ENCODE measurements around the gene TCEAL9. TPM values are rescaled to one million over a fixed set of nuclear protein-coding genes. Genes with fewer than 3 reads are reported as not detected.
A peak's percentile ranks its signal among the peaks of the same experiment; 100 is the strongest.
"Not testable (repeated sequence)": the region's sequence is repeated elsewhere in the genome, so short reads cannot be mapped to it uniquely, and the experiment has no call there.

The TCEAL9 gene
- total RNA-seq, 1 donor from 2014 or later = 34.6 TPM

DNA sequence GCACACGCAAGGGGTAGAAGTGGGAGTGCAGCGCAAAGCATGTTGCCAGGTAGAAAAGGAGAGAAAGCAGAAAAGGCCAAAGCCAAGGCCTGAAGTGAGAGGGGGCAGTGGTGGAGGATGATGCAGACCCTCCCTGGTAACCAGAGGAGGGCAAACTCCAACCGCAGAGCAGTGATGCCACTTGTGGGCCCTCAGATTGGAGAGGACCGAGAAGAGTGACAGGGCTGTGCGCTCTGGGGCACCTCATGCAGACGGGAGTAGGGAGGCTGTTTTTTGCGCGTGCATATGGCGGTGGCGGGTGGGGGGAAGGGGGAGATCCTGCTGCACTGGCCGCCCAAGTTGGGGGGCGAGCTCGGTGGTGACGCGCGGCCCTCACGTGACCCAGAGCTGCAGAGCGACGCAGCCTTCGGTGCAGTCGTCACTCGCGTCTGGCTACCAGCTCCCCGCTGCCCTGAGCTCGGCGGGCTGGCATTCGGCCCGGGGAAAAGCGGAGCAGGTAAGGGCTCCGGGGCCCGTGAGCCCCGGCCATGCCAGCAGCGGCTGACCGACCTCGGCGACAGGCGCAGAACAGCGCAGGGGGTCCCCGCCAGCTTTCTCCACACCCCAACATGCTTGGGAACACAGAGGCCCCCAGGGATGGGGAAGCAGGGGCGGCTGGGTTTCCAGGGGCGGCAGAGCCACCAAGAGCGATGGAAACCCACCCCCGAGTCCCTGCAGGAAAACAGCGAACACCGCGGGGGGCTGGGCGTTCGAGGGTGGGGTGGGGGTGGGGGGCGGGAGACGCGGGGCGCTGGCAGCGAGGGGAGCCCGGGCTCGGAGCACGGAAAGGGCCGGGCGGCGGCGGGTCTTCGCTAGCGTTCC, 20.0 kb downstream of the TCEAL9 start, which contains the start of gene BEX3:
Gene BEX3, plus strand, starts transcription at position 421 of the 861 bp plus-strand sequence. CDS start 984 bp downstream, outside the sequence.
- H3K27me3 ChIP-seq (ENCODE audit: low read depth) = no peaks in the 10 kb centered on the region
- H3K9me3 ChIP-seq = no peaks in the 10 kb centered on the region
- intact Hi-C loops (cut with DNase I) = no loop called here
- peak within 1 kb of the TSS; percentile 64 for H3K4me3 ChIP-seq
- no peaks in the 10 kb centered on the region for H3K4me1 ChIP-seq
- TF ChIP-seq, protein P1, sequence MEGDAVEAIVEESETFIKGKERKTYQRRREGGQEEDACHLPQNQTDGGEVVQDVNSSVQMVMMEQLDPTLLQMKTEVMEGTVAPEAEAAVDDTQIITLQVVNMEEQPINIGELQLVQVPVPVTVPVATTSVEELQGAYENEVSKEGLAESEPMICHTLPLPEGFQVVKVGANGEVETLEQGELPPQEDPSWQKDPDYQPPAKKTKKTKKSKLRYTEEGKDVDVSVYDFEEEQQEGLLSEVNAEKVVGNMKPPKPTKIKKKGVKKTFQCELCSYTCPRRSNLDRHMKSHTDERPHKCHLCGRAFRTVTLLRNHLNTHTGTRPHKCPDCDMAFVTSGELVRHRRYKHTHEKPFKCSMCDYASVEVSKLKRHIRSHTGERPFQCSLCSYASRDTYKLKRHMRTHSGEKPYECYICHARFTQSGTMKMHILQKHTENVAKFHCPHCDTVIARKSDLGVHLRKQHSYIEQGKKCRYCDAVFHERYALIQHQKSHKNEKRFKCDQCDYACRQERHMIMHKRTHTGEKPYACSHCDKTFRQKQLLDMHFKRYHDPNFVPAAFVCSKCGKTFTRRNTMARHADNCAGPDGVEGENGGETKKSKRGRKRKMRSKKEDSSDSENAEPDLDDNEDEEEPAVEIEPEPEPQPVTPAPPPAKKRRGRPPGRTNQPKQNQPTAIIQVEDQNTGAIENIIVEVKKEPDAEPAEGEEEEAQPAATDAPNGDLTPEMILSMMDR (IDR thresholded peaks at IDR 0.05) = no peak
- peak within 1 kb of the TSS; percentile 83 for H3K27ac ChIP-seq
- DNase-seq = peak; percentile 68
- peak; percentile 90 for ATAC-seq
- H3K36me3 ChIP-seq = no peaks in the 10 kb centered on the region

- peak overlapping the region; percentile 64 for H3K4me3 ChIP-seq
- intact Hi-C loops (cut with DNase I) = no loop called here
- no peaks in the 10 kb centered on the region for H3K27me3 ChIP-seq (ENCODE audit: low read depth)
- no peaks in the 10 kb centered on the region for H3K4me1 ChIP-seq
- H3K36me3 ChIP-seq = no peaks in the 10 kb centered on the region
- H3K9me3 ChIP-seq = no peaks in the 10 kb centered on the region
- H3K27ac ChIP-seq = peak overlapping the region; percentile 83
- DNase-seq (no peak), ATAC-seq (peak; percentile 71 to 73)
- TF ChIP-seq, protein P1 (IDR thresholded peaks at IDR 0.05) = no peak
These were observed 20.6 kb downstream of the TCEAL9 start for GRCh38 chrX:103376979-103377324.

- Histone ChIP-seq H3K9me3 (no peaks in the 10 kb centered on the region), H3K27me3 (ENCODE audit: low read depth) (no peaks in the 10 kb centered on the region), H3K36me3 (no peaks in the 10 kb centered on the region), H3K27ac (no peak overlapping the region), H3K4me1 (no peaks in the 10 kb centered on the region), H3K4me3 (no peak overlapping the region)
- intact Hi-C loops (cut with DNase I) = no loop called here
- DNase-seq = no peak
- ATAC-seq = no peak
- TF ChIP-seq, protein P1 (IDR thresholded peaks at IDR 0.05) = no peak
These were observed 22.7 kb downstream of the TCEAL9 start for GRCh38 chrX:103378990-103379389.

DNA sequence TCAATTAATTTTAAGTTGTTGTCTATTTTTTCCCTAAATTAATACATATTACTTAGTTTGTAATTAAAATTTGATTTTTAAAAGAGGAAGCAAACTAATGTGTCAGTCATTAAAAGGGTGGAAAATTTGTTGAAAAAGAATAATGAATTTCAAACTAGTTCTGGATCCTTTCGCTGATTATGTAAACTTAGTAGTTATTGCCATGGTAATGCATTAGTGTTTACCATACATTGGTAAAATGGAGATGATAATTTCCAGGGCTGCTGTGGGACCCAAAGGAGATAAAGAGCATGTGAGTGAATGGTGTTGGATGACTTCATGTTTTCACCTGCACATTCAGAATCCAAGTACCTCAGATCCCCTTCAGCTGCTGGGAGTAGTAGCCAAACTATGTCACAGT, 26.6 kb downstream of the TCEAL9 start:
- no peaks in the 10 kb centered on the region for H3K36me3 ChIP-seq
- H3K4me3 ChIP-seq = no peak overlapping the region
- intact Hi-C loops (cut with DNase I) = no loop called here
- H3K27me3 ChIP-seq (ENCODE audit: low read depth) = no peaks in the 10 kb centered on the region
- H3K4me1 ChIP-seq = no peaks in the 10 kb centered on the region
- H3K27ac ChIP-seq = no peak overlapping the region
- no peaks in the 10 kb centered on the region for H3K9me3 ChIP-seq
- DNase-seq (no peak), ATAC-seq (no peak)
- TF ChIP-seq, protein P1 (IDR thresholded peaks at IDR 0.05) = no peak

GRCh38 chrX:103384672-103385071, 28.4 kb downstream of the TCEAL9 start:
- no peaks in the 10 kb centered on the region for H3K36me3 ChIP-seq
- H3K27me3 ChIP-seq (ENCODE audit: low read depth) = no peaks in the 10 kb centered on the region
- H3K27ac ChIP-seq = peak overlapping the region; percentile 11
- intact Hi-C loops (cut with DNase I) = no loop called here
- ATAC-seq = peak; percentile 37 to 85
- TF ChIP-seq, protein P1 (IDR thresholded peaks at IDR 0.05) = no peak
- no peak overlapping the region for H3K4me3 ChIP-seq
- DNase-seq = no peak
- no peaks in the 10 kb centered on the region for H3K4me1 ChIP-seq
- no peaks in the 10 kb centered on the region for H3K9me3 ChIP-seq

DNA sequence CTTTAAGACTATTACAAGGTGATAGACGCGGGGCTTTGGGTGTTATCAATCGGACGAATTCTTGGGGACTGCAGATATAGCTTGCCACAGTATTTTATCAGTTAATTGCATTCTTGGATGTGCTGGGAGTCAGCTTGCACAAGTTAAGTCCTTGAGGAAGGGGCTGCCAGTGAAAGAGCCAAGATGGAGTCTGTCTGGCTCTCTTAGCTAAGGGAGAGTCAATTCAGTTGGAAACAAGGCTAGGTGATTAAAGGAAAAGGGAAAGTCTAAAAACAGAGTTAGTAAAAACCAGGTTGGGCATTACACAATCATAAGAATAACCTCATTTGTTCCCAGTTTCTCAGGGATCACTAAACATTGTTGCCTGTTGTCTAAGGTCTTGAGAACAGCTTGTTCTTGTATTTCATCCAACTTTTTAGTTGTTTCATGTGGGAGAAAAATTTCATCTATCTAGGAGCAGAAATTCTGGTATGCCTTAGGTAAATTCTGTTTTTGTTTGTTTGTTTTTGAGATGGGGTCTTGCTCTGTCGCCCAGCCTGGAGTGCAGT, 29.1 kb downstream of the TCEAL9 start:
- H3K9me3 ChIP-seq; H3K4me3 ChIP-seq; H3K36me3 ChIP-seq; H3K27me3 ChIP-seq (ENCODE audit: low read depth); H3K4me1 ChIP-seq; DNase-seq; intact Hi-C loops (cut with DNase I): not testable (repeated sequence)
- ATAC-seq = peak; percentile 37 to 77
- peak overlapping the region; percentile 11 for H3K27ac ChIP-seq
